K562 (cell line): ENCODE results near the gene SRBD1. TPM values are rescaled to one million over a fixed set of nuclear protein-coding genes. Genes with fewer than 3 reads are reported as not detected.

Experiments
- ATAC-seq: fragments of 200-7000 bp; cut with Tn5 transposase; 3 replicates; pipeline ENCODE4 v1.9.1; 2020; ENCODE audit warnings: moderate library complexity
- BruUV-seq: library from RNA; stranded (reverse); fragments of 400-500 nt; replicated peaks from 2 replicates; lab custom pipeline; 2021; lab: Mats Ljungman, UMichigan
- CTCF ChIA-PET: fragments of 300-600 bp; formaldehyde crosslinking; extraction: SDS; loops from one replicate; lab custom pipeline; 2021; ENCODE audit warnings: low intra/inter-chr PET ratio; lab: Yijun Ruan, JAX
- POLR2A ChIA-PET: fragments of 300-600, 350-650 bp; sonication (Branson Sonifier 250); formaldehyde crosslinking; extraction: SDS; loops from one replicate; lab custom pipeline; 2021; ENCODE audit warnings: antibody characterized with exemption, inconsistent platforms; lab: Yijun Ruan, JAX
- DNase-seq, 4 experiments: peaks; one replicate each; pipeline versions ENCODE4 v3.0.0 to v3.0.0-alpha.2; 2011 to 2018; ENCODE audit warnings: low spot score in 3 of 4, mixed read lengths in 3 of 4; ENCODE audit errors: extremely low read depth in 1 of 4
- FAIRE-seq: peaks from 2 replicates; lab custom pipeline; 2011; peaks lifted over from hg19 to GRCh38; lab: Jason Lieb, UNC
- H2AFZ ChIP-seq: 2 replicates; pipeline ENCODE4 v1.6.0; 2011; ENCODE audit warnings: low read depth, low read length, control low read depth, inconsistent platforms
- H3K27ac ChIP-seq: fragments of 200-600 bp; 3 replicates; pipeline ENCODE4 v1.8.0; 2011; ENCODE audit warnings: low read depth, mild to moderate bottlenecking, control low read depth, inconsistent platforms, low read length, moderate library complexity, mixed read lengths; ENCODE audit errors: extremely low read depth
- H3K27me3 ChIP-seq, 2 experiments: fragments of 300-600 bp in 1 of 2; 2 replicates in 1 of 2; 3 replicates in 1 of 2; pipeline versions ENCODE4 v1.6.0 to v1.8.0; 2011; ENCODE audit warnings: inconsistent platforms in 2 of 2, low read length in 2 of 2, mild to moderate bottlenecking in 1 of 2, mixed read lengths in 1 of 2, moderate library complexity in 1 of 2; ENCODE audit not compliant: control insufficient read depth in 2 of 2, insufficient read depth in 2 of 2
- H3K36me3 ChIP-seq: fragments of 300-600 bp; 3 replicates; pipeline ENCODE4 v1.8.0; 2011; ENCODE audit warnings: mild to moderate bottlenecking, low read length, inconsistent platforms; ENCODE audit not compliant: control insufficient read depth, insufficient read depth
- H3K4me1 ChIP-seq, 2 experiments: fragments of 200-600 bp in 1 of 2; replicated peaks in 1 of 2; 2 replicates in 1 of 2; 3 replicates in 1 of 2; pipeline versions ENCODE4 v1.5.1 to v1.8.0; 2011; ENCODE audit warnings: inconsistent platforms in 2 of 2, low read length in 2 of 2, mild to moderate bottlenecking in 1 of 2, mixed read lengths in 1 of 2, moderate library complexity in 1 of 2; ENCODE audit not compliant: control insufficient read depth in 2 of 2, insufficient read depth in 2 of 2
- H3K4me2 ChIP-seq: 2 replicates; pipeline ENCODE4 v1.6.1; 2011; ENCODE audit warnings: low read length, control low read depth, inconsistent platforms, mixed read lengths; ENCODE audit not compliant: insufficient read depth
- H3K4me3 ChIP-seq: fragments of 200-600 bp; sonication (generic), shearing (Covaris generic); 2 replicates; pipeline ENCODE4 v1.5.1; 2016; ENCODE audit warnings: control low read depth, inconsistent platforms
- H3K79me2 ChIP-seq: fragments of 200-600 bp; 3 replicates; pipeline ENCODE4 v1.8.0; 2011; ENCODE audit warnings: low read length, inconsistent platforms; ENCODE audit not compliant: control insufficient read depth, insufficient read depth
- H3K9ac ChIP-seq, 2 experiments: 2 replicates each; pipeline versions ENCODE4 v1.6.0 to v1.6.1; 2011; ENCODE audit warnings: low read depth in 2 of 2, low read length in 2 of 2, control low read depth in 1 of 2, inconsistent platforms in 1 of 2, mild to moderate bottlenecking in 1 of 2, mixed read lengths in 1 of 2; ENCODE audit not compliant: insufficient read depth in 1 of 2
- H3K9me1 ChIP-seq: one replicate; pipeline ENCODE4 v1.6.0; 2011; ENCODE audit warnings: inconsistent platforms, mild to moderate bottlenecking, low read length, moderate library complexity; ENCODE audit not compliant: control insufficient read depth, insufficient read depth
- H3K9me3 ChIP-seq: replicated peaks from 2 replicates; pipeline ENCODE4 v1.5.1; 2011; ENCODE audit warnings: low read depth, low read length, inconsistent platforms; ENCODE audit not compliant: control insufficient read depth, insufficient read depth
- H4K20me1 ChIP-seq: replicated peaks from 2 replicates; pipeline ENCODE4 v1.6.1; 2011; ENCODE audit warnings: low read length, inconsistent platforms, mixed read lengths; ENCODE audit not compliant: control insufficient read depth, insufficient read depth
- GABPB1 ChIP-seq: sonication (generic); formaldehyde crosslinking; IDR thresholded peaks from 2 replicates; pipeline ENCODE4 v1.8.0; 2022; ENCODE audit warnings: mild to moderate bottlenecking, missing genetic modification reagents
- HNRNPH1 ChIP-seq: fragments of 200-400 bp; formaldehyde crosslinking; optimal IDR thresholded peaks from 2 replicates; pipeline ENCODE3; 2017; ENCODE audit warnings: low read depth, mild to moderate bottlenecking, low read length, moderate library complexity
- HOXB6 ChIP-seq: fragments of 250-450 bp; sonication (Bioruptor Pico); IDR thresholded peaks from 2 replicates; pipeline ENCODE4 v1.5.1; 2022; ENCODE audit warnings: mild to moderate bottlenecking, borderline replicate concordance
- LARP7 ChIP-seq: fragments of 450-650 bp; IDR thresholded peaks from 2 replicates; pipeline ENCODE4 v1.6.1; 2016
- MAFF ChIP-seq: IDR thresholded peaks from 2 replicates; pipeline ENCODE4 v1.6.1; 2012; ENCODE audit warnings: low read length, improper control_type of control experiment
- NCOA4 ChIP-seq: fragments of 450-650 bp; IDR thresholded peaks from 2 replicates; pipeline ENCODE4 v1.6.1; 2018; ENCODE audit warnings: mild to moderate bottlenecking; ENCODE audit not compliant: partially characterized antibody
- POLR2AphosphoS2 ChIP-seq: IDR thresholded peaks from 2 replicates; pipeline ENCODE4 v1.6.1; 2012; ENCODE audit warnings: low read length, improper control_type of control experiment
- POU5F1 ChIP-seq: fragments of 150-350 bp; IDR thresholded peaks from 2 replicates; pipeline ENCODE4 v1.6.1; 2014; ENCODE audit warnings: borderline replicate concordance, low read length, low read depth, mild to moderate bottlenecking; ENCODE audit not compliant: partially characterized antibody
- SIN3B ChIP-seq: fragments of 450-650 bp; IDR thresholded peaks from 2 replicates; pipeline ENCODE4 v1.6.1; 2017; ENCODE audit warnings: low read depth, mild to moderate bottlenecking, moderate library complexity
- TCFL5 ChIP-seq: fragments of 250-450 bp; sonication (Bioruptor Pico); conservative IDR thresholded peaks from 2 replicates; pipeline ENCODE4 v1.6.1; 2021; ENCODE audit warnings: mild to moderate bottlenecking, moderate library complexity, matching md5 sums
- ZBED1 ChIP-seq: IDR thresholded peaks from 2 replicates; pipeline ENCODE4 v1.6.1; 2014
- ZBTB8A ChIP-seq: fragments of 450-650 bp; IDR thresholded peaks from 2 replicates; pipeline ENCODE4 v1.6.1; 2018; ENCODE audit warnings: mild to moderate bottlenecking, moderate library complexity; ENCODE audit not compliant: partially characterized antibody
- ZNF668 ChIP-seq: fragments of 250-450 bp; sonication (Bioruptor Pico); IDR thresholded peaks from 2 replicates; pipeline ENCODE4 v1.8.0; 2022; ENCODE audit warnings: mild to moderate bottlenecking, inconsistent platforms
- ZZZ3 ChIP-seq: fragments of 450-650 bp; IDR thresholded peaks from 2 replicates; pipeline ENCODE4 v1.6.1; 2016; ENCODE audit warnings: antibody characterized with exemption, mild to moderate bottlenecking, moderate library complexity
- WGBS: fragments of 100-300 bp; shearing (Covaris generic); methylation state at CpG from one replicate; pipeline ENCODE4 v1.1.6; 2016; ENCODE audit warnings: low coverage, mixed read lengths; ENCODE audit not compliant: insufficient coverage; ENCODE audit errors: missing lambda C conversion rate; 5-methylcytosine and 5-hydroxymethylcytosine counted together
- in situ Hi-C: fragments of 300-500 bp; cut with MboI; formaldehyde crosslinking; loops from 4 replicates; pipeline ENCODE4 v1.15.0; 2018; ENCODE audit warnings: inconsistent platforms, mixed read lengths
- intact Hi-C: fragments of 100-400 bp; cut with micrococcal nuclease; formaldehyde crosslinking; loops from 2 replicates; pipeline ENCODE4 v1.14.2; 2022
- polyA plus RNA-seq, 8 experiments: library from polyadenylated mRNA; depleted of rRNA in 4 of 8; stranded (reverse) in 5 of 8; unstranded in 3 of 8; fragments of >200 nt; fragmentation: Nextera tagmentation in 2 of 8; fragmentation: Illumina TruSeq in 1 of 8; extraction: Ambion mirVana in 2 of 8; extraction: Trizol in 1 of 8; gene quantifications; 2 replicates each; pipeline versions ENCODE4 v1.2.1 to v1.2.3, GENCODE V29; 2011 to 2014; ENCODE audit warnings: inconsistent platforms in 1 of 8, missing spikeins in 1 of 8
- total RNA-seq, 7 experiments: library from RNA; depleted of rRNA in 6 of 7; stranded (reverse); fragments of >200 nt in 6 of 7; fragmentation: Illumina TruSeq in 2 of 7; extraction: Trizol in 2 of 7; gene quantifications; 2 replicates each; pipeline versions ENCODE4 v1.2.1 to v1.2.3, GENCODE V29; 2011 to 2021; ENCODE audit warnings: low replicate concordance in 1 of 7
- TF ChIP-seq, protein P1 (sequence below): sonication (generic); formaldehyde crosslinking; IDR thresholded peaks from 2 replicates; pipeline ENCODE4 v1.8.1; 2023; ENCODE audit warnings: mild to moderate bottlenecking, missing genetic modification reagents
- TF ChIP-seq, protein P2 (sequence below): fragments of 450-650 bp; IDR thresholded peaks from 2 replicates; pipeline ENCODE4 v1.6.1; 2018; ENCODE audit not compliant: partially characterized antibody
- TF ChIP-seq, protein P3 (sequence below), 2 experiments: fragments of 200-800 bp in 1 of 2; sonication (Bioruptor generic) in 1 of 2; sonication (generic) in 1 of 2; formaldehyde crosslinking in 1 of 2; IDR thresholded peaks in 1 of 2; conservative IDR thresholded peaks in 1 of 2; 2 replicates each; pipeline versions ENCODE4 v1.5.0 to v1.6.1; 2016 to 2020; ENCODE audit warnings: missing compliant biosample characterization in 1 of 2, missing genetic modification characterization in 1 of 2, missing genetic modification reagents in 1 of 2

Gene SRBD1
- total and polyA plus RNA-seq, 9 of the 15 experiments (the other 6 are each of a cell fraction or from before 2014, with no cell fraction given), result 6.9 to 23.2 (median 14.7) TPM

DNA sequence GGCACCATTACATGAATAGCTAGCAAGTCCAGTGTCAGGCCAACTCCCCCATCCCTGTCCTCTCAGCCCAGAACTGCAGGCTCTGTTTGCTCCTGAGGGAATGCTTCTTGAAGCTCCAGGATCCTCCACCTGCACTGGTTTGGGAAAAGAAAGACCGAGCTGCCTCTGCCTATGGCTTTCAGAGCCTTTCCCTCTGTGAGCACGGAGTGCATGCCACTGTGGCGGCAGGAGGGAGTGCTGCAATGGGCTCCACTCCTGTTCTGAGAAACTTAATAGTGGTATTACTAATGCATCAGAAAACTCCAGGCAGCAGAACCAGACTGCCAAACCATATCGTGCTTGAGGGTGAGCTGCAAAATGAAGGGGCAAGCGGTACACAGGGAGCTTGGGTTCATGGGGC lies 271.8 kb downstream of the SRBD1 start:
- 0% methylated on average over 5 of the region's 5 CpGs for WGBS
- peaks cover 29 to 64% of the 10 kb centered on the region in 2 experiments; a peak in 4 of 5 replicates for H3K27me3 ChIP-seq
- POLR2A ChIA-PET, result interaction anchor here (0.6 to 1.2 kb wide), 2 partner anchors 10 to 13 kb away, joined by 3 to 4 read pairs; no protein-coding TSS in a partner anchor
- H3K4me1 ChIP-seq, result no peaks in the 10 kb centered on the region
- no peak overlapping the region for H2AFZ ChIP-seq
- H3K36me3 ChIP-seq, result no peaks in the 10 kb centered on the region
- no peaks in the 10 kb centered on the region for H3K9me3 ChIP-seq
- no peaks in the 10 kb centered on the region for H3K79me2 ChIP-seq
- no peak overlapping the region for H3K9ac ChIP-seq
- no TSS peak for BruUV-seq
- FAIRE-seq (no peak), DNase-seq (no peak), ATAC-seq (no peak)
- H3K27ac ChIP-seq, result no peak overlapping the region
- intact Hi-C loops (loop anchor here (10.0 kb wide), 1 partner anchor 156 kb away; no protein-coding TSS in a partner anchor), in situ Hi-C loops (no loop called here)
- no peaks in the 10 kb centered on the region for H4K20me1 ChIP-seq
- CTCF ChIA-PET, result no interaction called here
- no peaks in the 10 kb centered on the region for H3K9me1 ChIP-seq
- H3K4me3 ChIP-seq, result no peak overlapping the region
- H3K4me2 ChIP-seq, result no peak overlapping the region
- no peak for TF ChIP-seq ZZZ3
- TF ChIP-seq POLR2AphosphoS2, result no peak
- TF ChIP-seq POU5F1, result no peak
- TF ChIP-seq SIN3B, result no peak
- TF ChIP-seq NCOA4, result no peak
- no peak for TF ChIP-seq TCFL5 (CRISPR knock-in tag)
- no peak for TF ChIP-seq HOXB6 (CRISPR knock-in tag)
- TF ChIP-seq ZBTB8A, result no peak
- TF ChIP-seq ZBED1, result no peak
- no peak for TF ChIP-seq GABPB1 (CRISPR knock-in tag)
- no peak for TF ChIP-seq MAFF
- TF ChIP-seq, protein P1, sequence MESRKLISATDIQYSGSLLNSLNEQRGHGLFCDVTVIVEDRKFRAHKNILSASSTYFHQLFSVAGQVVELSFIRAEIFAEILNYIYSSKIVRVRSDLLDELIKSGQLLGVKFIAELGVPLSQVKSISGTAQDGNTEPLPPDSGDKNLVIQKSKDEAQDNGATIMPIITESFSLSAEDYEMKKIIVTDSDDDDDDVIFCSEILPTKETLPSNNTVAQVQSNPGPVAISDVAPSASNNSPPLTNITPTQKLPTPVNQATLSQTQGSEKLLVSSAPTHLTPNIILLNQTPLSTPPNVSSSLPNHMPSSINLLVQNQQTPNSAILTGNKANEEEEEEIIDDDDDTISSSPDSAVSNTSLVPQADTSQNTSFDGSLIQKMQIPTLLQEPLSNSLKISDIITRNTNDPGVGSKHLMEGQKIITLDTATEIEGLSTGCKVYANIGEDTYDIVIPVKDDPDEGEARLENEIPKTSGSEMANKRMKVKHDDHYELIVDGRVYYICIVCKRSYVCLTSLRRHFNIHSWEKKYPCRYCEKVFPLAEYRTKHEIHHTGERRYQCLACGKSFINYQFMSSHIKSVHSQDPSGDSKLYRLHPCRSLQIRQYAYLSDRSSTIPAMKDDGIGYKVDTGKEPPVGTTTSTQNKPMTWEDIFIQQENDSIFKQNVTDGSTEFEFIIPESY, result no peak
- no peak for TF ChIP-seq ZNF668 (CRISPR knock-in tag)
- TF ChIP-seq LARP7, result no peak
- TF ChIP-seq HNRNPH1, result no peak
- TF ChIP-seq, protein P2, sequence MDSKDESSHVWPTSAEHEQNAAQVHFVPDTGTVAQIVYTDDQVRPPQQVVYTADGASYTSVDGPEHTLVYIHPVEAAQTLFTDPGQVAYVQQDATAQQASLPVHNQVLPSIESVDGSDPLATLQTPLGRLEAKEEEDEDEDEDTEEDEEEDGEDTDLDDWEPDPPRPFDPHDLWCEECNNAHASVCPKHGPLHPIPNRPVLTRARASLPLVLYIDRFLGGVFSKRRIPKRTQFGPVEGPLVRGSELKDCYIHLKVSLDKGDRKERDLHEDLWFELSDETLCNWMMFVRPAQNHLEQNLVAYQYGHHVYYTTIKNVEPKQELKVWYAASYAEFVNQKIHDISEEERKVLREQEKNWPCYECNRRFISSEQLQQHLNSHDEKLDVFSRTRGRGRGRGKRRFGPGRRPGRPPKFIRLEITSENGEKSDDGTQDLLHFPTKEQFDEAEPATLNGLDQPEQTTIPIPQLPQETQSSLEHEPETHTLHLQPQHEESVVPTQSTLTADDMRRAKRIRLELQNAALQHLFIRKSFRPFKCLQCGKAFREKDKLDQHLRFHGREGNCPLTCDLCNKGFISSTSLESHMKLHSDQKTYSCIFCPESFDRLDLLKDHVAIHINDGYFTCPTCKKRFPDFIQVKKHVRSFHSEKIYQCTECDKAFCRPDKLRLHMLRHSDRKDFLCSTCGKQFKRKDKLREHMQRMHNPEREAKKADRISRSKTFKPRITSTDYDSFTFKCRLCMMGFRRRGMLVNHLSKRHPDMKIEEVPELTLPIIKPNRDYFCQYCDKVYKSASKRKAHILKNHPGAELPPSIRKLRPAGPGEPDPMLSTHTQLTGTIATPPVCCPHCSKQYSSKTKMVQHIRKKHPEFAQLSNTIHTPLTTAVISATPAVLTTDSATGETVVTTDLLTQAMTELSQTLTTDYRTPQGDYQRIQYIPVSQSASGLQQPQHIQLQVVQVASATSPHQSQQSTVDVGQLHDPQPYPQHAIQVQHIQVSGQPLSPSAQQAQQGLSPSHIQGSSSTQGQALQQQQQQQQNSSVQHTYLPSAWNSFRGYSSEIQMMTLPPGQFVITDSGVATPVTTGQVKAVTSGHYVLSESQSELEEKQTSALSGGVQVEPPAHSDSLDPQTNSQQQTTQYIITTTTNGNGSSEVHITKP, result no peak
- TF ChIP-seq, protein P3, sequence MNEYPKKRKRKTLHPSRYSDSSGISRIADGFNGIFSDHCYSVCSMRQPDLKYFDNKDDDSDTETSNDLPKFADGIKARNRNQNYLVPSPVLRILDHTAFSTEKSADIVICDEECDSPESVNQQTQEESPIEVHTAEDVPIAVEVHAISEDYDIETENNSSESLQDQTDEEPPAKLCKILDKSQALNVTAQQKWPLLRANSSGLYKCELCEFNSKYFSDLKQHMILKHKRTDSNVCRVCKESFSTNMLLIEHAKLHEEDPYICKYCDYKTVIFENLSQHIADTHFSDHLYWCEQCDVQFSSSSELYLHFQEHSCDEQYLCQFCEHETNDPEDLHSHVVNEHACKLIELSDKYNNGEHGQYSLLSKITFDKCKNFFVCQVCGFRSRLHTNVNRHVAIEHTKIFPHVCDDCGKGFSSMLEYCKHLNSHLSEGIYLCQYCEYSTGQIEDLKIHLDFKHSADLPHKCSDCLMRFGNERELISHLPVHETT (CRISPR knock-in tag; conservative IDR thresholded peaks at IDR 0.05 in 1 of 2, IDR thresholded peaks at IDR 0.05 in 1 of 2), result no peak
